IMR-90 (cell line): Measurements from ENCODE around the gene SELENOT. TPM values are rescaled to one million over a fixed set of nuclear protein-coding genes. Genes with fewer than 3 reads are reported as not detected.
A peak's percentile ranks its signal among the peaks of the same experiment; 100 is the strongest.

ENCODE experiments used
- ATAC-seq: fragments of 200-7000 bp; cut with Tn5 transposase; 2 replicates; pipeline ENCODE4 v1.9.1; 2020; ENCODE audit warnings: low read depth, mild to moderate bottlenecking, moderate library complexity
- BruUV-seq: library from RNA; stranded (reverse); fragments of 400-500 nt; replicated peaks from 2 replicates; lab custom pipeline; 2021; lab: Mats Ljungman, UMichigan
- CTCF ChIA-PET: fragments of 300-600 bp; formaldehyde crosslinking; extraction: SDS; loops from one replicate; lab custom pipeline; 2021; ENCODE audit warnings: antibody characterized with exemption; lab: Yijun Ruan, JAX
- POLR2A ChIA-PET: fragments of 300-600 bp; sonication (Branson Sonifier 250); formaldehyde crosslinking; loops from one replicate; lab custom pipeline; 2022; ENCODE audit warnings: antibody characterized with exemption; ENCODE audit not compliant: unreplicated experiment; lab: Charles Lee
- DNase-seq: peaks from one replicate; pipeline ENCODE4 v3.0.0; 2013
- H2AFZ ChIP-seq: replicated peaks from 2 replicates; pipeline ENCODE3; 2013; ENCODE audit warnings: low read length, mild to moderate bottlenecking; ENCODE audit not compliant: poor library complexity
- H2AK5ac ChIP-seq: 2 replicates; pipeline ENCODE4 v1.6.1; 2013; ENCODE audit warnings: low read depth, low read length, inconsistent platforms
- H2AK9ac ChIP-seq: replicated peaks from 2 replicates; pipeline ENCODE3; 2013; ENCODE audit warnings: mild to moderate bottlenecking, low read depth, low read length, moderate library complexity; ENCODE audit not compliant: poor library complexity
- H2BK120ac ChIP-seq: 2 replicates; pipeline ENCODE4 v1.6.1; 2013; ENCODE audit warnings: low read depth, low read length, inconsistent platforms
- H2BK15ac ChIP-seq: 3 replicates; pipeline ENCODE4 v1.6.1; 2013; ENCODE audit warnings: low read depth, low read length, inconsistent platforms
- H2BK20ac ChIP-seq: 2 replicates; pipeline ENCODE4 v1.6.1; 2013; ENCODE audit warnings: low read depth, mild to moderate bottlenecking, inconsistent platforms, low read length, moderate library complexity
- H2BK5ac ChIP-seq: 2 replicates; pipeline ENCODE4 v1.6.1; 2013; ENCODE audit warnings: mild to moderate bottlenecking, low read depth, low read length, inconsistent platforms; ENCODE audit not compliant: poor library complexity, severe bottlenecking
- H3K14ac ChIP-seq: replicated peaks from 2 replicates; pipeline ENCODE4 v1.6.1; 2013; ENCODE audit warnings: low read depth, low read length, inconsistent platforms
- H3K18ac ChIP-seq: 2 replicates; pipeline ENCODE4 v1.6.1; 2013; ENCODE audit warnings: low read depth, low read length, control low read depth
- H3K23ac ChIP-seq: 2 replicates; pipeline ENCODE4 v1.6.1; 2013; ENCODE audit warnings: low read depth, low read length, inconsistent platforms
- H3K27ac ChIP-seq: 2 replicates; pipeline ENCODE4 v1.5.1; 2013; ENCODE audit warnings: mild to moderate bottlenecking, control low read depth, low read length; ENCODE audit not compliant: insufficient read depth
- H3K27me3 ChIP-seq: 2 replicates; pipeline ENCODE4 v1.6.1; 2013; ENCODE audit warnings: low read length; ENCODE audit not compliant: control insufficient read depth, insufficient read depth
- H3K36me3 ChIP-seq: 2 replicates; pipeline ENCODE4 v1.6.1; 2013; ENCODE audit warnings: low read length, mixed read lengths; ENCODE audit not compliant: control insufficient read depth, insufficient read depth
- H3K4ac ChIP-seq: 2 replicates; pipeline ENCODE4 v1.6.1; 2013; ENCODE audit warnings: low read depth, low read length, inconsistent platforms
- H3K4me1 ChIP-seq: 2 replicates; pipeline ENCODE4 v1.6.1; 2013; ENCODE audit warnings: low read length, mixed read lengths; ENCODE audit not compliant: control insufficient read depth, insufficient read depth
- H3K4me2 ChIP-seq: 2 replicates; pipeline ENCODE4 v1.6.1; 2013; ENCODE audit warnings: low read depth, mild to moderate bottlenecking, control low read depth, low read length, moderate library complexity
- H3K4me3 ChIP-seq: 2 replicates; pipeline ENCODE4 v1.5.1; 2013; ENCODE audit warnings: low read depth, mild to moderate bottlenecking, control low read depth, low read length, moderate library complexity; ENCODE audit not compliant: insufficient read depth
- H3K56ac ChIP-seq: 2 replicates; pipeline ENCODE4 v1.6.1; 2013; ENCODE audit warnings: low read length, inconsistent platforms; ENCODE audit not compliant: insufficient read depth; ENCODE audit errors: extremely low read depth
- H3K79me1 ChIP-seq, 2 experiments: 2 replicates each; pipeline ENCODE4 v1.6.1; 2013; ENCODE audit warnings: low read length in 2 of 2, inconsistent platforms in 1 of 2, low read depth in 1 of 2
- H3K9ac ChIP-seq: 2 replicates; pipeline ENCODE4 v1.6.1; 2013; ENCODE audit warnings: low read depth, low read length, control low read depth
- H3K9me1 ChIP-seq: 2 replicates; pipeline ENCODE4 v1.6.1; 2013; ENCODE audit warnings: low read length, inconsistent platforms; ENCODE audit not compliant: insufficient read depth
- H3K9me3 ChIP-seq: 2 replicates; pipeline ENCODE4 v1.6.1; 2013; ENCODE audit warnings: low read length; ENCODE audit not compliant: control insufficient read depth, insufficient read depth
- H4K20me1 ChIP-seq: 2 replicates; pipeline ENCODE4 v1.6.1; 2013; ENCODE audit warnings: low read length, inconsistent platforms; ENCODE audit not compliant: insufficient read depth
- H4K5ac ChIP-seq: 2 replicates; pipeline ENCODE4 v1.6.1; 2013; ENCODE audit warnings: mild to moderate bottlenecking, low read depth, low read length, control low read depth
- H4K8ac ChIP-seq, 2 experiments: 2 replicates each; pipeline ENCODE4 v1.6.1; 2013; ENCODE audit warnings: low read depth in 2 of 2, low read length in 2 of 2, control low read depth in 1 of 2, inconsistent platforms in 1 of 2
- H4K91ac ChIP-seq: 2 replicates; pipeline ENCODE4 v1.6.1; 2013; ENCODE audit warnings: low read depth, low read length, inconsistent platforms; ENCODE audit not compliant: insufficient read depth
- BHLHE40 ChIP-seq: fragments of 150-350 bp; IDR thresholded peaks from 2 replicates; pipeline ENCODE4 v1.6.1; 2016; ENCODE audit warnings: mild to moderate bottlenecking, low read depth, low read length
- CEBPB ChIP-seq: IDR thresholded peaks from 2 replicates; pipeline ENCODE4 v1.6.1; 2012; ENCODE audit warnings: low read depth, low read length, improper control_type of control experiment
- CHD1 ChIP-seq: IDR thresholded peaks from 2 replicates; pipeline ENCODE4 v1.6.1; 2012; ENCODE audit warnings: low read depth, low read length, improper control_type of control experiment
- ELK1 ChIP-seq: fragments of 150-350 bp; IDR thresholded peaks from 2 replicates; pipeline ENCODE4 v1.6.1; 2016; ENCODE audit warnings: low read depth, mild to moderate bottlenecking, low read length, moderate library complexity, borderline replicate concordance
- FOS ChIP-seq: fragments of 150-350 bp; IDR thresholded peaks from 2 replicates; pipeline ENCODE4 v1.6.1; 2016; ENCODE audit warnings: low read depth, low read length
- MAFK ChIP-seq: IDR thresholded peaks from 2 replicates; pipeline ENCODE4 v1.6.1; 2012; ENCODE audit warnings: low read depth, low read length, improper control_type of control experiment
- MAZ ChIP-seq: IDR thresholded peaks from 2 replicates; pipeline ENCODE4 v1.6.1; 2012; ENCODE audit warnings: low read depth, mild to moderate bottlenecking, low read length, improper control_type of control experiment, moderate library complexity, borderline replicate concordance
- MXI1 ChIP-seq: IDR thresholded peaks from 2 replicates; pipeline ENCODE4 v1.6.1; 2012; ENCODE audit warnings: low read depth, mild to moderate bottlenecking, low read length, moderate library complexity, borderline replicate concordance
- NFE2L2 ChIP-seq: fragments of 150-350 bp; IDR thresholded peaks from 2 replicates; pipeline ENCODE4 v1.6.1; 2016; ENCODE audit warnings: low read depth, mild to moderate bottlenecking, low read length
- POLR2A ChIP-seq: IDR thresholded peaks from 2 replicates; pipeline ENCODE4 v1.6.1; 2012; ENCODE audit warnings: mild to moderate bottlenecking, low read depth, low read length
- RAD21 ChIP-seq: IDR thresholded peaks from 2 replicates; pipeline ENCODE4 v1.6.1; 2012; ENCODE audit warnings: low read length, improper control_type of control experiment
- RCOR1 ChIP-seq: IDR thresholded peaks from 2 replicates; pipeline ENCODE4 v1.6.1; 2012; ENCODE audit warnings: mild to moderate bottlenecking, low read length, improper control_type of control experiment; ENCODE audit not compliant: insufficient replicate concordance
- RFX5 ChIP-seq: IDR thresholded peaks from 2 replicates; pipeline ENCODE4 v1.8.0; 2012; ENCODE audit warnings: low read depth, mild to moderate bottlenecking, low read length, moderate library complexity
- SMC3 ChIP-seq: fragments of 150-350 bp; IDR thresholded peaks from 2 replicates; pipeline ENCODE4 v1.6.1; 2016; ENCODE audit warnings: low read depth, mild to moderate bottlenecking, antibody characterized with exemption, low read length, moderate library complexity
- USF2 ChIP-seq: fragments of 150-350 bp; IDR thresholded peaks from 2 replicates; pipeline ENCODE4 v1.6.1; 2017; ENCODE audit warnings: mild to moderate bottlenecking, antibody characterized with exemption, low read length, low read depth
- WGBS, 2 experiments: methylation state at CpG; one replicate each; pipeline versions ENCODE4 v1.1.5 to v1.1.7; 2013; ENCODE audit warnings: missing lambda C conversion rate in 2 of 2; ENCODE audit not compliant: insufficient read length in 1 of 2; ENCODE audit errors: extremely low coverage in 2 of 2; 5-methylcytosine and 5-hydroxymethylcytosine counted together
- dilution Hi-C: fragments of 300-500 bp; cut with HindIII; formaldehyde crosslinking; loops from one replicate; pipeline ENCODE4 v1.14.3; 2018; ENCODE audit warnings: low sequenced_read_pairs; ENCODE audit not compliant: unreplicated experiment
- in situ Hi-C: fragments of 300-500 bp; cut with MboI; formaldehyde crosslinking; loops from 3 replicates; pipeline ENCODE4 v1.14.3; 2019; ENCODE audit warnings: low sequenced_read_pairs, inconsistent platforms, mixed read lengths
- intact Hi-C: fragments of 100-400 bp; cut with micrococcal nuclease; formaldehyde crosslinking; loops from 2 replicates; pipeline ENCODE4 v1.10.0; 2022
- polyA plus RNA-seq, 3 experiments: library from polyadenylated mRNA; depleted of rRNA; stranded (reverse); fragments of >200 nt; gene quantifications; 2 replicates each; pipeline ENCODE4 v1.2.3, GENCODE V29; 2012; ENCODE audit warnings: low replicate concordance in 1 of 3
- total RNA-seq: library from RNA; depleted of rRNA; stranded (reverse); fragments of >200 nt; gene quantifications from 2 replicates; pipeline ENCODE4 v1.2.3, GENCODE V29; 2012
- TF ChIP-seq, protein P1 (sequence below): conservative IDR thresholded peaks from 2 replicates; pipeline ENCODE4 v1.5.1; 2012; ENCODE audit warnings: mild to moderate bottlenecking, low read depth, low read length, improper control_type of control experiment

SELENOT gene
- total and polyA plus RNA-seq, 2 of the 4 experiments (the other 2 are of a cell fraction): 365 to 415 TPM

DNA sequence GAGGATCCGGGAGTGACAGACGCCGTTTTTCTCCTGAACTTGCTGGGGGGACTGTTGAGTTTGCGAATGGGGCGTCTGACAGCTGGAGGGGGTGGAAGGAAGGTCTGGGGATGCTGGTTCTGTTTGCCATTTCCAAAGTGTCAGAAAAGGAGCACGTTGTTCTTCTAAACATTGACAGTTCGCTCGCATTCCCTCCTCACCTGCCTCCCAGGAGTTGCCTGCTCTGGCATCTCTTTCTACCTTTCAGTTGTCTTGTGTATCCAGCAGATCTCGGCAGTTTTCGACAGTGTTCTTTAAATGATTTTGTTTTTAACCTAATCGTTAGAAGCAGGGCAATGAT, 829 bp downstream of the SELENOT start:
- peaks cover 8 to 50% of the 10 kb centered on the region in 2 experiments for H3K79me1 ChIP-seq
- peak overlapping the region; percentile 65 for H3K14ac ChIP-seq
- peak overlapping the region; percentile 81 for H2BK5ac ChIP-seq
- H3K36me3 ChIP-seq: peaks cover 4% of the 10 kb centered on the region
- 0 out of 2 replicates have a peak overlapping the region, but pooled peaks have one; percentile 37 for H2AK5ac ChIP-seq
- in situ Hi-C loops: no loop called here
- H3K18ac ChIP-seq: peak overlapping the region; percentile 5; the same call in 1 of the 2 replicates
- ChIA-PET POLR2A (no interaction called here), CTCF (no interaction called here)
- H3K27ac ChIP-seq: peak overlapping the region; percentile 70
- no TSS peak for BruUV-seq
- no peak overlapping the region for H4K5ac ChIP-seq
- peak overlapping the region; percentile 83 for H3K4ac ChIP-seq
- no peaks in the 10 kb centered on the region for H3K27me3 ChIP-seq
- dilution Hi-C loops: no loop called here
- intact Hi-C loops: loop anchor here (5.0 kb wide), 2 partner anchors 98 to 158 kb away; partner anchors contain the start of genes ERICH6 and SIAH2
- peak overlapping the region; percentile 99 for H2AFZ ChIP-seq
- H3K56ac ChIP-seq: peak overlapping the region; percentile 79
- no peaks in the 10 kb centered on the region for H3K9me3 ChIP-seq
- peaks cover 34% of the 10 kb centered on the region for H4K20me1 ChIP-seq
- H3K4me1 ChIP-seq: no peaks in the 10 kb centered on the region; the same call in 1 of the 2 replicates
- peak overlapping the region; percentile 56 for H3K4me3 ChIP-seq
- ATAC-seq: no peak
- peak overlapping the region; percentile 98 for H2AK9ac ChIP-seq
- H3K9ac ChIP-seq: peak overlapping the region; percentile 73
- no peak overlapping the region for H2BK120ac ChIP-seq
- H3K4me2 ChIP-seq: peak overlapping the region; percentile 87
- no CpG with 5 or more reads among the region's 11 CpGs for WGBS, 2 experiments
- H4K8ac ChIP-seq: peak overlapping the region in 1 of 2 experiments; percentile 11; a peak in 2 of 4 replicates
- peak overlapping the region; percentile 40 for H3K23ac ChIP-seq
- H4K91ac ChIP-seq: peak overlapping the region; percentile 14; the same call in 1 of the 2 replicates
- DNase-seq: no peak
- TF ChIP-seq MXI1 (no peak), POLR2A (no peak), RCOR1 (no peak), RAD21 (no peak), ELK1 (no peak), SMC3 (no peak), NFE2L2 (no peak), CEBPB (no peak), MAFK (no peak), FOS (no peak), MAZ (no peak), RFX5 (no peak), CHD1 (no peak), BHLHE40 (no peak), USF2 (no peak)
- TF ChIP-seq, protein P1, sequence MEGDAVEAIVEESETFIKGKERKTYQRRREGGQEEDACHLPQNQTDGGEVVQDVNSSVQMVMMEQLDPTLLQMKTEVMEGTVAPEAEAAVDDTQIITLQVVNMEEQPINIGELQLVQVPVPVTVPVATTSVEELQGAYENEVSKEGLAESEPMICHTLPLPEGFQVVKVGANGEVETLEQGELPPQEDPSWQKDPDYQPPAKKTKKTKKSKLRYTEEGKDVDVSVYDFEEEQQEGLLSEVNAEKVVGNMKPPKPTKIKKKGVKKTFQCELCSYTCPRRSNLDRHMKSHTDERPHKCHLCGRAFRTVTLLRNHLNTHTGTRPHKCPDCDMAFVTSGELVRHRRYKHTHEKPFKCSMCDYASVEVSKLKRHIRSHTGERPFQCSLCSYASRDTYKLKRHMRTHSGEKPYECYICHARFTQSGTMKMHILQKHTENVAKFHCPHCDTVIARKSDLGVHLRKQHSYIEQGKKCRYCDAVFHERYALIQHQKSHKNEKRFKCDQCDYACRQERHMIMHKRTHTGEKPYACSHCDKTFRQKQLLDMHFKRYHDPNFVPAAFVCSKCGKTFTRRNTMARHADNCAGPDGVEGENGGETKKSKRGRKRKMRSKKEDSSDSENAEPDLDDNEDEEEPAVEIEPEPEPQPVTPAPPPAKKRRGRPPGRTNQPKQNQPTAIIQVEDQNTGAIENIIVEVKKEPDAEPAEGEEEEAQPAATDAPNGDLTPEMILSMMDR: no peak
- H3K9me1 ChIP-seq: 0 out of 2 replicates have a peak, but pooled peaks cover 3% of the 10 kb centered on the region
- H2BK20ac ChIP-seq: 0 out of 2 replicates have a peak overlapping the region, but pooled peaks have one; percentile 8
- H2BK15ac ChIP-seq: no peak overlapping the region; the same call in 2 of the 3 replicates
